Osteocyte (in vitro differentiated cells): ENCODE results near the gene DNAJC5G. TPM values are rescaled to one million over a fixed set of nuclear protein-coding genes. Genes with fewer than 3 reads are reported as not detected.
"Not testable (repeated sequence)": the region's sequence is repeated elsewhere in the genome, so short reads cannot be mapped to it uniquely, and the experiment has no call there.

Source experiments
- DNase-seq: peaks from one replicate; pipeline ENCODE4 v3.0.0; 2021; ENCODE audit warnings: mixed read lengths; ENCODE audit not compliant: unreplicated experiment; ENCODE audit errors: extremely low spot score
- H3K27ac Mint-ChIP-seq: one replicate; pipeline ENCODE4 v1.8.0; 2021; ENCODE audit warnings: mild to moderate bottlenecking, mixed read lengths; ENCODE audit not compliant: unreplicated experiment
- H3K27me3 Mint-ChIP-seq: one replicate; pipeline ENCODE4 v1.8.0; 2021; ENCODE audit warnings: mixed read lengths; ENCODE audit not compliant: unreplicated experiment
- H3K36me3 Mint-ChIP-seq: one replicate; pipeline ENCODE4 v1.8.0; 2021; ENCODE audit warnings: mixed read lengths; ENCODE audit not compliant: unreplicated experiment
- H3K4me1 Mint-ChIP-seq: one replicate; pipeline ENCODE4 v1.8.0; 2021; ENCODE audit warnings: mixed read lengths; ENCODE audit not compliant: unreplicated experiment
- H3K4me3 Mint-ChIP-seq: one replicate; pipeline ENCODE4 v1.8.0; 2021; ENCODE audit warnings: mild to moderate bottlenecking, moderate library complexity, mixed read lengths; ENCODE audit not compliant: unreplicated experiment
- H3K9me3 Mint-ChIP-seq: one replicate; pipeline ENCODE4 v1.8.0; 2021; ENCODE audit warnings: mixed read lengths; ENCODE audit not compliant: unreplicated experiment
- total RNA-seq: library from RNA; stranded (reverse); gene quantifications from 2 replicates; pipeline ENCODE4 v1.2.1, GENCODE V29; 2021
- TF ChIP-seq, protein P1 (sequence below): fragments of 200-600 bp; sonication (generic); IDR thresholded peaks from 2 replicates; pipeline ENCODE4 v1.5.0; 2021; ENCODE audit warnings: antibody characterized with exemption, mild to moderate bottlenecking, moderate library complexity

DNAJC5G gene
- total RNA-seq, 1 donor from 2014 or later = not detected

DNA sequence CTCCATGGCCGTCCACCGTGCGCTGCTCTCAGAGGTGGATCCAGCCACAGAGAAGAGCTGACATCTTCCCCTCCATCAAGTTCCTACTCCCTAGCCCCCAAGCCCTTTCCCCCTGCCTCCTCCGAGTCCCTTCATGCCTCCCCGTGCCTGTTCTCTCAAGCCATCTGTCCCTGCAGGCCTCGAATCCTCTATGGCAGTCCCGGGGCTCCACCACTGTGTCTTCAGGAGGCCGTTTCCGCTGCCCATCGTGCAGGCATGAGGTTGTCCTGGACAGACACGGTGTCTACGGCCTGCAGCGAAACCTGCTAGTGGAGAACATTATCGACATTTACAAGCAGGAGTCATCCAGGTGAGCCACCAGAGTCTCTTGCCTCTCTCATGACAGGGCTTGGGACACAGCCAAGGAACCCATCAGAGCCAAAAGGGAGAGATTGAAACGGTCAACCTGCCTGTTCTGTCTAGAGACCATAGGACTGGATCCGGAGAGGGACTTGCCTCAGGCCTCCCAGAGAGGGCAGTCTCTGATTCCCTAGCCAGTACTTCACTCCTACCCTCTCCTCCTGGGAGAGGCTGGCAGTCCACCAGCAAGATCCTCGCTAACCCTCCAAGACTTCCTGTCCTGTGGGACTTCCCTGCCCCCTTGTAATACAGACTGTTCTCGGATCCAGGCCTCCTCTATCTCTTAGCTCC, 23.3 kb downstream of the DNAJC5G start:
- H3K27me3 Mint-ChIP-seq = peaks cover 17% of the 10 kb centered on the region
- H3K4me3 Mint-ChIP-seq = no peak overlapping the region
- H3K27ac Mint-ChIP-seq = no peak overlapping the region
- H3K36me3 Mint-ChIP-seq = no peaks in the 10 kb centered on the region
- H3K4me1 Mint-ChIP-seq = peaks cover 8% of the 10 kb centered on the region
- no peaks in the 10 kb centered on the region for H3K9me3 Mint-ChIP-seq
- DNase-seq = no peak
- TF ChIP-seq, protein P1, sequence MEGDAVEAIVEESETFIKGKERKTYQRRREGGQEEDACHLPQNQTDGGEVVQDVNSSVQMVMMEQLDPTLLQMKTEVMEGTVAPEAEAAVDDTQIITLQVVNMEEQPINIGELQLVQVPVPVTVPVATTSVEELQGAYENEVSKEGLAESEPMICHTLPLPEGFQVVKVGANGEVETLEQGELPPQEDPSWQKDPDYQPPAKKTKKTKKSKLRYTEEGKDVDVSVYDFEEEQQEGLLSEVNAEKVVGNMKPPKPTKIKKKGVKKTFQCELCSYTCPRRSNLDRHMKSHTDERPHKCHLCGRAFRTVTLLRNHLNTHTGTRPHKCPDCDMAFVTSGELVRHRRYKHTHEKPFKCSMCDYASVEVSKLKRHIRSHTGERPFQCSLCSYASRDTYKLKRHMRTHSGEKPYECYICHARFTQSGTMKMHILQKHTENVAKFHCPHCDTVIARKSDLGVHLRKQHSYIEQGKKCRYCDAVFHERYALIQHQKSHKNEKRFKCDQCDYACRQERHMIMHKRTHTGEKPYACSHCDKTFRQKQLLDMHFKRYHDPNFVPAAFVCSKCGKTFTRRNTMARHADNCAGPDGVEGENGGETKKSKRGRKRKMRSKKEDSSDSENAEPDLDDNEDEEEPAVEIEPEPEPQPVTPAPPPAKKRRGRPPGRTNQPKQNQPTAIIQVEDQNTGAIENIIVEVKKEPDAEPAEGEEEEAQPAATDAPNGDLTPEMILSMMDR = no peak

DNA sequence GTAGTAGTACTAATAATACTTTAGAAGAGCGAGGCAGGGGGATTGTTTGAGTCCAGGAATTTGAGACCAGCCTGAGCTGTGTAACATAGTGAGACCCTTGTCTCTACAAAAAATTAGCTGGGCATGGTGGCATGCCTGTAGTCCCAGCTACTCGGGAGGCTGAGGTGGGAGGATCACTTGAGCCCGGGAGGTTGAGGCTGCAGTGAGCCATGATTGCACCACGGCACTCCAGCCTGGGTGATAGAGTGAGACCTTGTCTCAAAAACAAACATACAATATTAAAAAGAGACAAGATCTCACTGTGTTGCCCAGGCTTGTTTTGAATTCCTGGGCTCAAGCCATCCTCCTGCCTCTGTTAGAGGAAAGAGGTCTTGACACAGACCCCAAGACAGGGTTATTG, 25.4 kb downstream of the DNAJC5G start:
- peaks cover 20% of the 10 kb centered on the region for H3K27me3 Mint-ChIP-seq
- not testable (repeated sequence) for H3K4me3 Mint-ChIP-seq, H3K27ac Mint-ChIP-seq, DNase-seq, H3K36me3 Mint-ChIP-seq, H3K9me3 Mint-ChIP-seq, H3K4me1 Mint-ChIP-seq

DNA sequence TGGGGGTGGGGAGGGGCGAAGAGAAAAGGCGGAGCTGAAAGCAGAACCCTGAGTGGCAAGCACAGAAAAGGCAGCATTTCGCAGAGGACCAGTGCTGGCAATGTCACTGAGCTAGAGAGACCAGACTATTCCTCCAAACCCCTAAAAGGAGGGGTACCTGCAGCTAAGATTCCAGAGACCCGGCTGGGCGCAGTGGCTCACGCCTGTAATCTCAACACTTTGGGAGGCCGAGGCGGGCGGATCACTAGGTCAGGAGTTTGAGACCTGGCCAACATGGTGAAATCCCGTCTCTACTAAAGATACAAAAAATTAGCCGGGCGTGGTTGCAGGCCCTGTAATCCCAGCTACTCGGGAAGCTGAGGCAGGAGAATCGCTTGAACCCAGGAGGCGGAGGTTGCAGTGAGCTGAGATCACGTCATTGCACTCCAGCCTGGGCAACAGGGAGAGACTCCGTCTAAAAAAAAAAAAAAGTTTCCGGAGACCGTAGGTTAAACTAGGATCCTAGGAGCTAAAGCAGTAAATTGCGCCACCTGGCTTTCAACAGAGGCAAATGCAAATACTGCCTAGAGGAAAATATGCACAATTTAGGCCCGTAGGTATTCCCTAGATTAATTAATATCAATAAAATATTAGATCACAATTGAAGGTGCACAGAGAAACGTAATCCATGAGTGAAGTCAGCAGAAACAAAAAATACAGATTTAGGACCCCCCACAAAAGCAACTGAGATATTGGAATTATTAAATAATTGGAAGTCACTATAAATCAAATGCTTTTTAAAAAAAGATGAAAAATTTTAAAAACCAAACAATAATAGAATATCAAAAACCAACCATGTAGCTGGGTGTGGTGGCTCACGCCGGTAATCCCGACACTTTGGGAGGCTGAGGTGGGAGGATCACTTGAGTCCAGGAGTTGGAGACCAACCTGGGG, 28.1 kb downstream of the DNAJC5G start:
- Mint-ChIP-seq H3K9me3 (no peaks in the 10 kb centered on the region), H3K27ac (no peak overlapping the region), H3K4me1 (no peaks in the 10 kb centered on the region), H3K4me3 (no peak overlapping the region), H3K36me3 (no peaks in the 10 kb centered on the region), H3K27me3 (peaks cover 7% of the 10 kb centered on the region)
- TF ChIP-seq, protein P1 = peak; percentile 87
- DNase-seq = no peak

DNA sequence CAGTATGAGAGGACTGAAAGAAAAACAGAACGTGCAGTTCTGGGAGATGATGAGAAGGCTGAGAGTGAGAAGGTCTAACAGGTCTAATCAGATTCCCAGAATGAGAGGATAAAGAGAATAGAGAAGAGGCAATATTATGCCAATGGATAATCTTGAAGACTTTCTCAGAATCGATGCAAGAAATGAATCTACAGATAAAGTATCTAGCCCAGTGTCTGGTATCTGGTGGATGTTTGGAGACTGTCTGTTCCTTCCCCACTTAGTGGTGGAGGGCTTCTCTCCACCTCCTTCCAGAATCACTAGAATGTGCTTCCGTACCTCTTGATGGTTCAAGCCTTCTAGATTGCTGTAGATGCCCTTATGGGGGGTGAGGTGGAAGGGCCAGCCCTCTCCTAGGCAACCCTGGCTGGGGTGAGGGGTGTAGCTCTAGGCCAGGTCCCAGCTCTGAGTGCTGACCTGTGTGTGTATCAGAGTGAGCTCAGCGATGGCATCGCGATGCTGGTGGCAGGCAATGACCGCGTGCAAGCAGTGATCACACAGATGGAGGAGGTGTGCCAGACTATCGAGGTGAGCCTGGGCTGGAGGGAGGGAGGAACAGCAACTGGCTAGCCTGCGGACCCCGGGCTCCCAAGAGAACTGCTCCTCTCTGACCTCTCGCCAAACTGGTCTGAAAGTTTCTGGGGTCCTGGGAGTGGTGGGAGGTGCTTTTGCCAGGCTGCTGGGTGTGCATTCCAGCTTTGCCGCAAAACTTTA, 29.4 kb downstream of the DNAJC5G start:
- Mint-ChIP-seq H3K27me3 (peaks cover 6% of the 10 kb centered on the region), H3K27ac (no peak overlapping the region), H3K36me3 (peaks cover 3% of the 10 kb centered on the region), H3K9me3 (no peaks in the 10 kb centered on the region), H3K4me3 (no peak overlapping the region), H3K4me1 (no peaks in the 10 kb centered on the region)
- no peak for DNase-seq
- TF ChIP-seq, protein P1 = no peak

DNA sequence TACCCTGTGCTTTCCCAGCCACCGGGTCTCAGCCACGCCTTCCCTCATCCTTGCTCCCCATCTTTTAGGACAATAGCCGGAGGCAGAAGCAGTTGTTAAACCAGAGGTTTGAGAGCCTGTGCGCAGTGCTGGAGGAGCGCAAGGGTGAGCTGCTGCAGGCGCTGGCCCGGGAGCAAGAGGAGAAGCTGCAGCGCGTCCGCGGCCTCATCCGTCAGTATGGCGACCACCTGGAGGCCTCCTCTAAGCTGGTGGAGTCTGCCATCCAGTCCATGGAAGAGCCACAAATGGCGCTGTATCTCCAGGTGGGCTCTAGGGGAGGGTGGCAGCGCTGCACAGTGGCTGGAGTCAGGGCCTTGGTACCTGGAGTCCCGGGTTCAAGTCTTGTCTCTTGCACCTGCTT, 30.3 kb downstream of the DNAJC5G start:
- Mint-ChIP-seq H3K27me3 (peaks cover 6% of the 10 kb centered on the region), H3K27ac (no peak overlapping the region), H3K9me3 (no peaks in the 10 kb centered on the region), H3K4me3 (no peak overlapping the region), H3K36me3 (peaks cover 6% of the 10 kb centered on the region), H3K4me1 (no peaks in the 10 kb centered on the region)
- TF ChIP-seq, protein P1 = no peak
- DNase-seq = no peak
